H9 (cell line): ENCODE data around the gene IP6K3. TPM values are rescaled to one million over a fixed set of nuclear protein-coding genes. Genes with fewer than 3 reads are reported as not detected.

ENCODE experiments used
- DNase-seq: peaks from one replicate; pipeline ENCODE4 v3.0.0-alpha.2; 2017
- H2AFZ ChIP-seq: one replicate; pipeline ENCODE4 v1.6.1; 2013; ENCODE audit warnings: mild to moderate bottlenecking, low read length, control low read depth, moderate library complexity
- H2AK5ac ChIP-seq: 2 replicates; pipeline ENCODE4 v1.6.1; 2013; ENCODE audit warnings: low read length, control low read depth, mixed read lengths; ENCODE audit not compliant: insufficient read length
- H2BK120ac ChIP-seq: one replicate; pipeline ENCODE4 v1.6.1; 2013; ENCODE audit warnings: low read depth, mild to moderate bottlenecking, low read length, control low read depth, inconsistent platforms; ENCODE audit not compliant: poor library complexity, severe bottlenecking
- H2BK12ac ChIP-seq: 2 replicates; pipeline ENCODE4 v1.6.1; 2013; ENCODE audit warnings: low read length, control low read depth, mixed read lengths, low read depth; ENCODE audit not compliant: insufficient read length
- H2BK15ac ChIP-seq: 2 replicates; pipeline ENCODE4 v1.6.1; 2013; ENCODE audit warnings: low read depth, low read length, control low read depth
- H2BK20ac ChIP-seq: one replicate; pipeline ENCODE4 v1.6.1; 2013; ENCODE audit warnings: low read depth, mild to moderate bottlenecking, low read length, control low read depth, inconsistent platforms; ENCODE audit not compliant: poor library complexity, severe bottlenecking
- H2BK5ac ChIP-seq: 2 replicates; pipeline ENCODE4 v1.6.1; 2013; ENCODE audit warnings: low read length, control low read depth, mixed read lengths; ENCODE audit not compliant: insufficient read length
- H3K14ac ChIP-seq: 2 replicates; pipeline ENCODE4 v1.6.1; 2013; ENCODE audit warnings: low read length, control low read depth; ENCODE audit not compliant: insufficient read depth
- H3K18ac ChIP-seq: 2 replicates; pipeline ENCODE4 v1.6.1; 2013; ENCODE audit warnings: low read depth, mild to moderate bottlenecking, mixed read lengths, low read length, control low read depth; ENCODE audit not compliant: insufficient read length
- H3K23ac ChIP-seq: 2 replicates; pipeline ENCODE4 v1.6.1; 2013; ENCODE audit warnings: low read length, control low read depth, mixed read lengths, low read depth; ENCODE audit not compliant: insufficient read length
- H3K23me2 ChIP-seq: 2 replicates; pipeline ENCODE4 v1.6.1; 2013; ENCODE audit warnings: low read depth, mild to moderate bottlenecking, mixed read lengths, low read length, control low read depth; ENCODE audit not compliant: insufficient read length, poor library complexity, severe bottlenecking
- H3K27ac ChIP-seq: 2 replicates; pipeline ENCODE4 v1.5.1; 2013; ENCODE audit warnings: low read length, control low read depth, mixed read lengths, low read depth; ENCODE audit not compliant: insufficient read length
- H3K27me3 ChIP-seq: 2 replicates; pipeline ENCODE4 v1.6.1; 2013; ENCODE audit warnings: low read length, control low read depth, inconsistent platforms; ENCODE audit not compliant: insufficient read depth
- H3K4ac ChIP-seq: 2 replicates; pipeline ENCODE4 v1.6.1; 2013; ENCODE audit warnings: low read depth, mild to moderate bottlenecking, control low read depth, inconsistent platforms, low read length, moderate library complexity
- H3K4me1 ChIP-seq: 2 replicates; pipeline ENCODE4 v1.6.1; 2013; ENCODE audit warnings: low read length, control low read depth, inconsistent platforms; ENCODE audit not compliant: insufficient read depth
- H3K4me2 ChIP-seq: 2 replicates; pipeline ENCODE4 v1.6.1; 2013; ENCODE audit warnings: low read length, control low read depth, mixed read lengths; ENCODE audit not compliant: insufficient read length, insufficient read depth
- H3K56ac ChIP-seq: 2 replicates; pipeline ENCODE4 v1.6.1; 2013; ENCODE audit warnings: low read depth, mild to moderate bottlenecking, mixed read lengths, low read length, control low read depth; ENCODE audit not compliant: insufficient read length
- H3K79me1 ChIP-seq: 2 replicates; pipeline ENCODE4 v1.6.1; 2013; ENCODE audit warnings: low read depth, mild to moderate bottlenecking, moderate library complexity, low read length, control low read depth, inconsistent platforms; ENCODE audit not compliant: insufficient read depth, poor library complexity, severe bottlenecking
- H3K79me2 ChIP-seq: 2 replicates; pipeline ENCODE4 v1.6.1; 2013; ENCODE audit warnings: low read length, control low read depth, inconsistent platforms; ENCODE audit not compliant: insufficient read depth
- H3K9ac ChIP-seq: 2 replicates; pipeline ENCODE4 v1.6.1; 2013; ENCODE audit warnings: low read length, control low read depth, mixed read lengths; ENCODE audit not compliant: insufficient read length; ENCODE audit errors: extremely low read depth
- H3K9me3 ChIP-seq: one replicate; pipeline ENCODE4 v1.6.1; 2013; ENCODE audit warnings: low read depth, low read length, inconsistent platforms; ENCODE audit not compliant: control insufficient read depth
- H3T11ph ChIP-seq: one replicate; pipeline ENCODE4 v1.6.1; 2013; ENCODE audit warnings: mild to moderate bottlenecking, low read length, control low read depth, inconsistent platforms
- H4K20me1 ChIP-seq: one replicate; pipeline ENCODE4 v1.6.1; 2013; ENCODE audit not compliant: control insufficient read depth, insufficient read length, insufficient read depth
- H4K5ac ChIP-seq: 2 replicates; pipeline ENCODE4 v1.6.1; 2013; ENCODE audit warnings: low read depth, mild to moderate bottlenecking, mixed read lengths, low read length, control low read depth; ENCODE audit not compliant: insufficient read length
- H4K8ac ChIP-seq: replicated peaks from 2 replicates; pipeline ENCODE4 v1.6.1; 2013; ENCODE audit warnings: low read length, control low read depth, mixed read lengths, low read depth; ENCODE audit not compliant: insufficient read length
- H4K91ac ChIP-seq: 2 replicates; pipeline ENCODE4 v1.6.1; 2013; ENCODE audit warnings: low read depth, mild to moderate bottlenecking, moderate library complexity, mixed read lengths, low read length, control low read depth; ENCODE audit not compliant: insufficient read length
- H3K27ac Mint-ChIP-seq, 3 experiments: 2 replicates in 2 of 3; 3 replicates in 1 of 3; pipeline ENCODE4 v1.8.0; 2020 to 2021; ENCODE audit warnings: mixed read lengths in 3 of 3, mild to moderate bottlenecking in 1 of 3, moderate library complexity in 1 of 3
- H3K27me3 Mint-ChIP-seq: 2 replicates; pipeline ENCODE4 v1.8.0; 2021; ENCODE audit warnings: low read depth, mild to moderate bottlenecking, moderate library complexity, mixed read lengths
- H3K36me3 Mint-ChIP-seq, 3 experiments: 2 replicates in 2 of 3; 3 replicates in 1 of 3; pipeline ENCODE4 v1.8.0; 2020 to 2021; ENCODE audit warnings: low read depth in 3 of 3, mixed read lengths in 3 of 3; ENCODE audit not compliant: insufficient read depth in 1 of 3
- H3K4me1 Mint-ChIP-seq, 2 experiments: 2 replicates each; pipeline ENCODE4 v1.8.0; 2020; ENCODE audit warnings: mixed read lengths in 2 of 2
- H3K4me3 Mint-ChIP-seq, 2 experiments: 2 replicates in 1 of 2; 3 replicates in 1 of 2; pipeline ENCODE4 v1.8.0; 2020 to 2021; ENCODE audit warnings: mild to moderate bottlenecking in 2 of 2, mixed read lengths in 2 of 2, moderate library complexity in 1 of 2
- H3K9me3 Mint-ChIP-seq, 2 experiments: 2 replicates in 1 of 2; 3 replicates in 1 of 2; pipeline ENCODE4 v1.8.0; 2020; ENCODE audit warnings: mild to moderate bottlenecking in 2 of 2, mixed read lengths in 2 of 2, moderate library complexity in 1 of 2
- CTCF ChIP-seq: fragments of 200-600 bp; sonication (generic); conservative IDR thresholded peaks from 3 replicates; pipeline ENCODE4 v1.8.0; 2021; ENCODE audit warnings: antibody characterized with exemption, mild to moderate bottlenecking
- WGBS: extraction: QIAGEN DNeasy Blood & Tissue Kit; methylation state at CpG from one replicate; pipeline ENCODE4 v1.1.7; 2013; ENCODE audit warnings: missing lambda C conversion rate, low lambda C conversion rate, mixed read lengths; ENCODE audit not compliant: insufficient read length; ENCODE audit errors: extremely low coverage; 5-methylcytosine and 5-hydroxymethylcytosine counted together
- total RNA-seq: library from RNA; stranded (reverse); gene quantifications from 2 replicates; pipeline ENCODE4 v1.2.1, GENCODE V29; 2021

The IP6K3 gene
- total RNA-seq, 1 experiment from 2014 or later: 0.46 TPM

- H3K14ac ChIP-seq: no peak overlapping the region
- H3K27me3 ChIP-seq: no peaks in the 10 kb centered on the region
- H2AK5ac ChIP-seq: no peak overlapping the region
- no peak overlapping the region for H3K27ac ChIP-seq
- H3K4me3 Mint-ChIP-seq: peak overlapping the region in 1 of 2 experiments; percentile 37; a peak in 1 of 5 replicates
- peaks cover 82 to 85% of the 10 kb centered on the region in 2 experiments for H3K4me1 Mint-ChIP-seq
- peaks cover 18% of the 10 kb centered on the region for H3K4me1 ChIP-seq
- peaks cover 2 to 7% (median 5%) of the 10 kb centered on the region in 3 experiments; a peak in 5 of 7 replicates for H3K36me3 Mint-ChIP-seq
- no peak overlapping the region for H2AFZ ChIP-seq
- H2BK5ac ChIP-seq: no peak overlapping the region
- H3K9ac ChIP-seq: no peak overlapping the region
- no peaks in the 10 kb centered on the region for H3K79me1 ChIP-seq
- H3K27me3 Mint-ChIP-seq: no peaks in the 10 kb centered on the region; the same call in 1 of the 2 replicates
- no peak overlapping the region for H3K56ac ChIP-seq
- H4K20me1 ChIP-seq: no peaks in the 10 kb centered on the region
- H3K4me2 ChIP-seq: no peak overlapping the region
- H3K18ac ChIP-seq: no peak overlapping the region
- H4K5ac ChIP-seq: no peak overlapping the region
- WGBS: no CpG with 5 or more reads among the region's 5 CpGs
- peaks cover 8% of the 10 kb centered on the region for H3K23me2 ChIP-seq
- H3T11ph ChIP-seq: no peak overlapping the region
- no peak for TF ChIP-seq CTCF
- no peak overlapping the region for H4K91ac ChIP-seq
- no peak overlapping the region for H2BK15ac ChIP-seq
- DNase-seq: no peak
- H2BK12ac ChIP-seq: no peak overlapping the region
- no peak overlapping the region for H4K8ac ChIP-seq
- H3K9me3 Mint-ChIP-seq: no peaks in the 10 kb centered on the region
- peak overlapping the region; percentile 47 to 89 (median 78); a peak in 5 of 7 replicates for H3K27ac Mint-ChIP-seq
- no peak overlapping the region for H3K4ac ChIP-seq
- H3K79me2 ChIP-seq: peaks cover 5% of the 10 kb centered on the region; the same call in 1 of the 2 replicates
- no peak overlapping the region for H2BK120ac ChIP-seq
- H2BK20ac ChIP-seq: no peak overlapping the region
- H3K23ac ChIP-seq: no peak overlapping the region
- no peaks in the 10 kb centered on the region for H3K9me3 ChIP-seq
Measured at GRCh38 chr6:33790910-33791309, 44.2 kb upstream of the IP6K3 start.
